SH-SY5Y (cell line): ENCODE results near the gene GPR152.

ENCODE experiments used
- GATA2 ChIP-seq: IDR thresholded peaks from 2 replicates; pipeline ENCODE4 v1.6.1; 2011; ENCODE audit warnings: mild to moderate bottlenecking, low read depth, low read length
- GATA3 ChIP-seq: IDR thresholded peaks from 2 replicates; pipeline ENCODE4 v1.6.1; 2011; ENCODE audit warnings: low read depth, mild to moderate bottlenecking, low read length, moderate library complexity

DNA sequence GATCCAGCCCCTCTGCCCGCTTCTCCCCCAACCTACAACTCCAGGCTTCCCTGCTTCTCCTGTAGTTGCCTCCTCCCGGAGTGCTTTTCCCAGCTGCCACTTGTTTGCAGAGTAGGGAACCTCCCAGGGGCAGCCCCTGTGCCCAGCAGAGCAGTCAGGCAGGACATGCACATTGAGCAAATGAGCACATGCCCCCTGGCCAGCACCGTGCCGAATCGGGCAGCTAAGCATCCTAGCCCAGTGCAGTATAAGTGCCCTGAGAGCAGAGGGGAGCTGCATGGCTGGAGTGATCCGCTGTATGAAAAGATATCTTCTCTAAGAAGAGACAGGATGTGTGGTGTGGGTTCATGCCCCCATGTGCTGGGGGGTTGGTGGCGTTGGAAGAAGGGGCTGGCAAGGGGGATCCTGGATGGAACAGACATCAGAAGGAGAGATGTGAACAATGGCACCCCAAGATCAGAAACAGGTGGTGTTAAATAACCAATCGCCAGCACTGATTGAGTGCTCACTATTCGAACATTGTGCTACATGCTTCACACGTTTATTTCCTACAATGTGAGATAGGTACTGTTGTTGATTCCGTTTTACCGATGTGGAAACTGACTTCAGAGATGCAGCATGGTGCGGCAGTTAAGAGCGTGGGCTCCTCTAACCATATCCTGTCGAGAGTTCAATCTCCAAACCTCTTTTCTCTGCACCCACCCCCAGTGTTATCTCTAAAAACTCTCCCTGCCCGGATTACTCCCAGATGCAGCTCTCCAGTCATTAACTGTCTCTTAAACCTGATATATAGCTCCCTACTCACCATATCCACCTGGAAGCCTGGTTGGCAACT is 31.5 kb upstream of the GPR152 start:
- TF ChIP-seq GATA3 (no peak), GATA2 (no peak)
